Peyer's patch (tissue), 4 donors: ENCODE data around the gene PARD3B. TPM values are rescaled to one million over a fixed set of nuclear protein-coding genes. Genes with fewer than 3 reads are reported as not detected.

Experiments
- DNase-seq, 3 donors: peaks; one replicate each; pipeline ENCODE4 v3.0.0-alpha.2; 2017 to 2019
- H3K27ac ChIP-seq, 4 donors: fragments of 200-600 bp; sonication (generic); one replicate each; pipeline ENCODE4 v1.5.1; 2016 to 2019
- H3K27me3 ChIP-seq, 2 donors: fragments of 200-600 bp; sonication (generic); one replicate each; pipeline ENCODE4 v1.5.1; 2019
- H3K36me3 ChIP-seq, 3 donors: fragments of 200-600 bp; sonication (generic); one replicate each; pipeline ENCODE4 v1.5.1; 2016 to 2019
- H3K4me1 ChIP-seq, 4 donors: fragments of 200-600 bp; sonication (generic); one replicate each; pipeline ENCODE4 v1.5.1; 2016 to 2019
- H3K4me3 ChIP-seq, 4 donors: fragments of 200-600 bp; sonication (generic); 1 replicate in 3 of 4; 2 replicates in 1 of 4; pipeline ENCODE4 v1.5.1; 2016 to 2019; ENCODE audit warnings: mild to moderate bottlenecking in 1 of 4
- H3K9me3 ChIP-seq, 4 donors: fragments of 200-600 bp; sonication (generic); one replicate each; pipeline ENCODE4 v1.5.1; 2016 to 2019; ENCODE audit warnings: mild to moderate bottlenecking in 1 of 4
- POLR2A ChIP-seq, 2 donors: fragments of 450-650 bp; IDR thresholded peaks; one replicate each; pipeline ENCODE4 v1.5.1; 2017; ENCODE audit warnings: antibody characterized with exemption in 2 of 2, mild to moderate bottlenecking in 2 of 2, moderate library complexity in 2 of 2
- total RNA-seq, 4 donors: library from RNA; depleted of rRNA; stranded (reverse); fragments of >200 nt; gene quantifications; one replicate each; pipeline ENCODE4 v1.1.0, GENCODE V29; 2016
- TF ChIP-seq, protein P1 (sequence below), 6 experiments: fragments of 450-650 bp in 4 of 6; fragments of 200-600 bp in 2 of 6; sonication (generic) in 1 of 6; IDR thresholded peaks; one replicate each; pipeline ENCODE4 v1.5.1; 2017 to 2019; ENCODE audit warnings: antibody characterized with exemption in 6 of 6, mild to moderate bottlenecking in 3 of 6, moderate library complexity in 1 of 6

Gene PARD3B
- total RNA-seq, 4 donors from 2014 or later = 19.6 to 52.0 (median 40.6) TPM

DNA sequence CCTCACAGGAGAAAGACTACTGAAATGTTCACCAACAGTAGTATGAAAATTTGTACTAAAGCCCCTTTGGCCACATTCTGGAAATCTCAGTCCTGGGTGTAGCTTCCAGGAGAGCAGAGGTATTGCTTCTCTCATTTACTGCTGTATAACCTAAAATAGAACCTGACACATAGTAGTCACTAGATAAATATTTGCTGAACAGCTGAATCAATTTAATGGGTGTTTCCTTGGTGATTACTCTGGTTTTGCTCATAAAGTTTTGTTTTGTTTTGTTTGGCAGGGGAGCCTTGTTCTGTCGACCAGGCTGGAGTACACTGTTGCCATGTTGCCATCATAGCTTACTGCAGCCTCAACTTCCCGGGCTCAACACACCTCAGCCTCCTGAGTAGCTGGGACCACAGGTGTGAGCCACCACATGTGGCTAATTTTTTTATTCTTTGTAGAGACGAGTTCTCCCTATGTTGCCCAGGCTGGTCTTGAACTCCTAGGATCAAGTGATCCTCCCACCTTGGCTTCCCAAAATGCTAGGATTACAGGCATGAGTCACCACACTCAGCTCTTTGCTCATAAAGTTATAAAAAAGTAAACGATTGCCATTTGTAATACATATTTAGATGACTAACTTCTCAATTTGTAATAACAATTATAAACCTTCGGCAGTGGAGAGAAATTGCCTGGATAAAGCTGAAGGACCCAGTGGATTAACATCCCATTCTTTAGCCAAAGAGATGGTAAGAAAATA, 11.5 kb upstream of the PARD3B start:
- Histone ChIP-seq H3K36me3 (no peaks in the 10 kb centered on the region), H3K27ac (no peak overlapping the region), H3K27me3 (no peaks in the 10 kb centered on the region), H3K9me3 (no peaks in the 10 kb centered on the region), H3K4me1 (no peaks in the 10 kb centered on the region), H3K4me3 (no peak overlapping the region)
- TF ChIP-seq, protein P1, sequence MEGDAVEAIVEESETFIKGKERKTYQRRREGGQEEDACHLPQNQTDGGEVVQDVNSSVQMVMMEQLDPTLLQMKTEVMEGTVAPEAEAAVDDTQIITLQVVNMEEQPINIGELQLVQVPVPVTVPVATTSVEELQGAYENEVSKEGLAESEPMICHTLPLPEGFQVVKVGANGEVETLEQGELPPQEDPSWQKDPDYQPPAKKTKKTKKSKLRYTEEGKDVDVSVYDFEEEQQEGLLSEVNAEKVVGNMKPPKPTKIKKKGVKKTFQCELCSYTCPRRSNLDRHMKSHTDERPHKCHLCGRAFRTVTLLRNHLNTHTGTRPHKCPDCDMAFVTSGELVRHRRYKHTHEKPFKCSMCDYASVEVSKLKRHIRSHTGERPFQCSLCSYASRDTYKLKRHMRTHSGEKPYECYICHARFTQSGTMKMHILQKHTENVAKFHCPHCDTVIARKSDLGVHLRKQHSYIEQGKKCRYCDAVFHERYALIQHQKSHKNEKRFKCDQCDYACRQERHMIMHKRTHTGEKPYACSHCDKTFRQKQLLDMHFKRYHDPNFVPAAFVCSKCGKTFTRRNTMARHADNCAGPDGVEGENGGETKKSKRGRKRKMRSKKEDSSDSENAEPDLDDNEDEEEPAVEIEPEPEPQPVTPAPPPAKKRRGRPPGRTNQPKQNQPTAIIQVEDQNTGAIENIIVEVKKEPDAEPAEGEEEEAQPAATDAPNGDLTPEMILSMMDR (IDR thresholded peaks at IDR 0.05) = no peak
- no peak for TF ChIP-seq POLR2A (IDR thresholded peaks at IDR 0.05)
- peak in 1 of 3 donors; percentile 49 for DNase-seq

DNA sequence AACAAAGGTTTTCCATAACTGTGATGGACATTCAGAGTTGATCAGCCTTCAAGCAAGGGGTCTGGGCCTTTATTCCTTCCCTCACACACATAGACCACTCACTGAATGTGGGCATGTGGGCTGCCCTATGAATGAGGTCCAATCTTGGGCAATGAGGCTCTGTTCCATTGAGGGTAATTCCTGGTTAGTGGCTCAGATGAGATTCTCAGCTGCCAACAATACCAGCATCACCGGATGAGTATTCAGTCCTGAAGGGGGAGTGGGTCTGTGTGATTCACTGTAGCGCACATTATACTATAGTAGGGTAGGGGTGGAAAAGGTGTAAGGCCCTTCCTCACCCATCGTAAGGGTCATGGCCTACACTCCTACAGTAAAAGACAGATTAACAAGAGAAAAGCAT, 9.9 kb upstream of the PARD3B start:
- Histone ChIP-seq H3K36me3 (no peaks in the 10 kb centered on the region), H3K4me3 (no peak overlapping the region), H3K27ac (no peak overlapping the region), H3K27me3 (no peaks in the 10 kb centered on the region), H3K4me1 (no peaks in the 10 kb centered on the region), H3K9me3 (no peaks in the 10 kb centered on the region)
- no peak for TF ChIP-seq POLR2A (IDR thresholded peaks at IDR 0.05)
- TF ChIP-seq, protein P1 (IDR thresholded peaks at IDR 0.05) = no peak
- DNase-seq = no peak

DNA sequence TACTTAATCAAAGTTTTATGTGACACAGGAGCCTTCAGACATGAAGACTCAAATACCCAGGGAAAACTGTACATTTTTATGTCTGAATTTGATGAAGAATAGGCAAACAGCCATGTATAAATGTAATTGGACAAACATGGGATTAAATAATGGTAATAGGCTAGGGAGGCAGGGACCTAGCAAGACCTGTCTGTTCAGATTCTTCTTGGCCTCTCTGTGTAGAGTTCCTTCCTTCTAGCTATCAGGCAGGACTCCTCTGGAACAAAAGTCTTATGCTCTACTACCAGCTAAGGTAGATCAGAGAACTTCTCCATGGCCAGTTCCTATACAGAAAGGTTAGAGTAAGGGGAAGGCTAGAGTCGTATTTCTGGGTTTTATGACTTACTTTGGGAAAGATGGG, 9.5 kb upstream of the PARD3B start:
- Histone ChIP-seq H3K27me3 (no peaks in the 10 kb centered on the region), H3K9me3 (no peaks in the 10 kb centered on the region), H3K4me1 (no peaks in the 10 kb centered on the region), H3K4me3 (no peak overlapping the region), H3K36me3 (no peaks in the 10 kb centered on the region), H3K27ac (no peak overlapping the region)
- DNase-seq = no peak
- TF ChIP-seq, protein P1 (IDR thresholded peaks at IDR 0.05) = no peak
- no peak for TF ChIP-seq POLR2A (IDR thresholded peaks at IDR 0.05)

DNA sequence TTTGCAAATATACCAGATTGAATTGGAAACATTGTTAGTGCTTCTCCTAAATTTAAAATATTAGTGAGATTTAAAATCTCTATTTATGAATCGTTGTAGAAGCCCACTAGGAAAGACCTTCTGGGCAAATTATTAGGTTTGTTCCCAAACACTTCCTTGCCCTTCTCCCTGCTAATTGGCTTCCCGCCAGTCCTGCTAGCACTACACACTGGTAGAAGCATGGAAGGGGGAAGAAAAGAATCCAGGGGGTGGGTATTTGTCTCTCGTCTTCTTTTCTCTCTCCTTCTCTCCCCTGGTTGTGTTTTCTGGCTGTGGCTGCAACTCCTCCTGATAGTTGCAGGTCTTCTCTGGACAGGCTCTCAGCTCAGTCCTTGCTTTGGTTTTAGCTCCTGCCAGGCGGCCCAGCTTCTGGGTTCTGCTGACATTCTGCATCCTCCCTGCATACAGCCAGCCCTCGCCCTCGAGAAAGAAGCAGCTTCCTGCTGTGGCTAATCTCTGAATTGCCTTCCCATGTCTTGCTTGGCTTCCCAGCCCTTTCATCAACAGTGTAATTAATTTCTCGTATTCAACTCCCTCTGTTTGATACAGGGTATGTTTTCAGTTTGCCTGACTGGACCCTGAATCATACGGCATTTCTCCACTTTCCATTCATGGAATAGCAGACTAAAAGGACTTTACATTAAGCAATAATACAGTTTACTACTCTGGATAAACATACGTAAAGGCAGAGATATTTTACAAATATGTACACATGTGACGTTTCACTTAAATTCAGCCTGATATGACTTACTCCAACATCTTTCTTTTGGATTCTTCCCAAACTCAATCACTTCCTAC, 6.9 kb upstream of the PARD3B start:
- Histone ChIP-seq H3K27ac (no peak overlapping the region), H3K27me3 (no peaks in the 10 kb centered on the region), H3K4me3 (peak overlapping the region in 1 of 4 donors; percentile 9), H3K9me3 (no peaks in the 10 kb centered on the region), H3K36me3 (no peaks in the 10 kb centered on the region), H3K4me1 (no peaks in the 10 kb centered on the region)
- TF ChIP-seq POLR2A (IDR thresholded peaks at IDR 0.05) = no peak
- TF ChIP-seq, protein P1 (IDR thresholded peaks at IDR 0.05) = no peak
- no peak for DNase-seq

DNA sequence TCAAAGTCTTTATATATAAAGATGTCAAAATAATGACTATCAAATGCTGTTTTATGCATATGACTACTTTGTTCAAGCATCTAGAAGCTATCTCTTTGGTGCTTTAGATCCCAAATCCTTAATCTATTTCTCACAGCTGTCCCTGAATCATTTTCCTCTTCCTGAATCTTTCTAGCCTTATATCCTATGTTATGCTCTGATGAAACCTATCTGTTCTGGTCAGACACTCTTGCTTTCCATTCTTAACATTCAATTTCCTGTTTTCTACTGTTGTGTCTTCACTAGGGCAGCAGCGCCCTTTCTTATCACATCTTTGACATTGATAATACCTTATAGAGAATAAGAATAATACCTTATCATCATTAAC, 6.3 kb upstream of the PARD3B start:
- no peaks in the 10 kb centered on the region for H3K9me3 ChIP-seq
- H3K36me3 ChIP-seq = no peaks in the 10 kb centered on the region
- H3K4me3 ChIP-seq = no peak overlapping the region
- DNase-seq = no peak
- TF ChIP-seq POLR2A (IDR thresholded peaks at IDR 0.05) = no peak
- TF ChIP-seq, protein P1 (IDR thresholded peaks at IDR 0.05) = no peak
- no peak overlapping the region for H3K27ac ChIP-seq
- no peaks in the 10 kb centered on the region for H3K4me1 ChIP-seq
- no peaks in the 10 kb centered on the region for H3K27me3 ChIP-seq
